GM06990 (cell line): ENCODE results near the gene WASF2.

Source experiments
- DNase-seq: peaks from one replicate; pipeline ENCODE4 v3.0.0-alpha.2; 2011; ENCODE audit not compliant: insufficient read length; ENCODE audit errors: extremely low read depth
- H3K27me3 ChIP-seq: replicated peaks from 2 replicates; pipeline ENCODE4 v1.6.0; 2011; ENCODE audit warnings: low read length; ENCODE audit not compliant: control insufficient read depth, insufficient read depth
- H3K36me3 ChIP-seq: 2 replicates; pipeline ENCODE4 v1.5.1; 2011; ENCODE audit warnings: low read length; ENCODE audit not compliant: control insufficient read depth, insufficient read depth
- H3K4me3 ChIP-seq: replicated peaks from 2 replicates; pipeline ENCODE4 v1.5.1; 2011; ENCODE audit warnings: low read depth, mild to moderate bottlenecking, control low read depth, low read length
- TF ChIP-seq, protein P1 (sequence below): IDR thresholded peaks from 2 replicates; pipeline ENCODE4 v1.5.1; 2011; ENCODE audit warnings: low read length, control low read depth, mild to moderate bottlenecking, inconsistent platforms; ENCODE audit not compliant: insufficient read depth, poor library complexity, severe bottlenecking

WASF2 gene

GRCh38 chr1:27428316-27429028, 61.5 kb downstream of the WASF2 start:
- DNase-seq = no peak
- Histone ChIP-seq H3K36me3 (peaks cover 5% of the 10 kb centered on the region), H3K4me3 (no peak overlapping the region), H3K27me3 (no peaks in the 10 kb centered on the region)
- TF ChIP-seq, protein P1, sequence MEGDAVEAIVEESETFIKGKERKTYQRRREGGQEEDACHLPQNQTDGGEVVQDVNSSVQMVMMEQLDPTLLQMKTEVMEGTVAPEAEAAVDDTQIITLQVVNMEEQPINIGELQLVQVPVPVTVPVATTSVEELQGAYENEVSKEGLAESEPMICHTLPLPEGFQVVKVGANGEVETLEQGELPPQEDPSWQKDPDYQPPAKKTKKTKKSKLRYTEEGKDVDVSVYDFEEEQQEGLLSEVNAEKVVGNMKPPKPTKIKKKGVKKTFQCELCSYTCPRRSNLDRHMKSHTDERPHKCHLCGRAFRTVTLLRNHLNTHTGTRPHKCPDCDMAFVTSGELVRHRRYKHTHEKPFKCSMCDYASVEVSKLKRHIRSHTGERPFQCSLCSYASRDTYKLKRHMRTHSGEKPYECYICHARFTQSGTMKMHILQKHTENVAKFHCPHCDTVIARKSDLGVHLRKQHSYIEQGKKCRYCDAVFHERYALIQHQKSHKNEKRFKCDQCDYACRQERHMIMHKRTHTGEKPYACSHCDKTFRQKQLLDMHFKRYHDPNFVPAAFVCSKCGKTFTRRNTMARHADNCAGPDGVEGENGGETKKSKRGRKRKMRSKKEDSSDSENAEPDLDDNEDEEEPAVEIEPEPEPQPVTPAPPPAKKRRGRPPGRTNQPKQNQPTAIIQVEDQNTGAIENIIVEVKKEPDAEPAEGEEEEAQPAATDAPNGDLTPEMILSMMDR = no peak

- no peak overlapping the region for H3K4me3 ChIP-seq
- TF ChIP-seq, protein P1 = no peak
- no peaks in the 10 kb centered on the region for H3K27me3 ChIP-seq
- DNase-seq = no peak
- peaks cover 5% of the 10 kb centered on the region for H3K36me3 ChIP-seq
Observed at GRCh38 chr1:27427816-27428315, 62.1 kb downstream of the WASF2 start.

DNA sequence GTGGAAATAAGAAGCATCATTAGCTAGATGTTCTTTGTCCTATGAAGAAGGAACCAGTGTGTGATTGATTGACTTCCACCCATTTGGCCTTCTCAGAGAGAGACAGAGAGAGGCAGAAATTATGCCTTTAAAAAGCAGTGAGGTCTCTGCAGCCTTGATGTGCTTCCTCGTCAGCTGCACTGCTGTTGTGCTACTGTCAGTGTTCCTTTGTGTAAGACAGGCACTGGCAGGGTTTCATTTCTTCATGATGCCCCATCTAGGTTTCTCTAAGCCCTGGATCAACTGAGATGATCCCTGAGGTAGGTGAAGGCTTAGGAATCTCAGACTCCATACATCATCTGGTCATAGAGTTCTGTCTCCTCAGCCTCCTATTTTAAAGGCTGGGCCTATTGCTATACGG, 62.6 kb downstream of the WASF2 start:
- Histone ChIP-seq H3K36me3 (peaks cover 5% of the 10 kb centered on the region), H3K4me3 (no peak overlapping the region), H3K27me3 (no peaks in the 10 kb centered on the region)
- TF ChIP-seq, protein P1 = no peak
- no peak for DNase-seq

GRCh38 chr1:27423709-27424108, 66.3 kb downstream of the WASF2 start:
- TF ChIP-seq, protein P1 = no peak
- no peak for DNase-seq
- peaks cover 5% of the 10 kb centered on the region for H3K36me3 ChIP-seq
- H3K4me3 ChIP-seq = no peak overlapping the region
- no peaks in the 10 kb centered on the region for H3K27me3 ChIP-seq

- peaks cover 5% of the 10 kb centered on the region for H3K36me3 ChIP-seq
- TF ChIP-seq, protein P1 = no peak
- no peak overlapping the region for H3K4me3 ChIP-seq
- no peaks in the 10 kb centered on the region for H3K27me3 ChIP-seq
- DNase-seq = peak; percentile 63
Observed at GRCh38 chr1:27418326-27419185, 71.4 kb downstream of the WASF2 start.
